ENCODE measurements around the gene GLOD4.

DNA sequence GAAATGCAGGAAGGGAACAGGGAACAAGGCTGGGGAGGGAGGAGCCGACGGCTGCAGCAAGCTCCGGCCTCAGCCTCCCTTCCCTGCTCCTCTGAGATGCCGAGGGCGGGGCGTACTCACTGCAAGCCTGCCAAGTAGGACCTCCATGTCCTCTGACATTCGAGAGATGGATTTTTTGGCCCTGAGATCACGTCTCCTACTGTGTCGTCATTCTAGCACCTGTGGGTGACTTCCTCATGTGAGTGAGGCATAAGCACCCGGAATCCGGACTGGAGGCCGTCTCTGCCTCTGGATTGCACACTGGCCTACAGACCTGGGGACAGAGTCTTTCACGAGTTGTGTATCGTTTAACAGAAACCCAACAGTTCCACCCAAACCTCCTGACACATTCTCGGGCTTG lies 14.5 kb upstream of the GLOD4 start:
- TF ChIP-seq POLR2A (IDR thresholded peaks at IDR 0.05) (no peak), POLR2AphosphoS5 (IDR thresholded peaks at IDR 0.05) (no peak)
